Measurements from ENCODE around the gene NREP. TPM values are rescaled to one million over a fixed set of nuclear protein-coding genes. Genes with fewer than 3 reads are reported as not detected.

NREP gene
- total RNA-seq, 1 experiment from 2014 or later = 160 TPM

DNA sequence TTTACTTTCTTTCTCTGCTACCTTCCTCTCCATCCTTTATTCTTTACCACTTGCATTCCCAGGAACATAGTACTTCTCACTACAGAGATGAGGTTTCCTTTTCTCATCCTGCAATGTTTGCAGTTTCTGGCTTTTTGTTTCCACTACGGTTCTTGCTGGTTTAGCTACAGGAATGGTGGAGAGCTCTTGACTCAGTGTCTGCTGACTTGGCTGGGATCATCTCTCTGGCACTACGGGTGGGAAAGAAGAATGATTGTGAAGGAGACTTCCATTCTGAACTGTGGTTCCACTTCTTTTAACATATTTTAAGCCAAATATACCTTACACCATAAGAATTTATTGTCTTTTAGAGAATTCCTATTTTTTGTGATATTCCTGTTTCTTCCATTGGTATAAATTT is 65.1 kb downstream of the NREP start:
- Mint-ChIP-seq H3K27ac (no peak overlapping the region), H3K4me3 (no peak overlapping the region), H3K4me1 (peaks cover 23% of the 10 kb centered on the region), H3K27me3 (ENCODE audit: low read depth) (no peaks in the 10 kb centered on the region), H3K36me3 (no peaks in the 10 kb centered on the region), H3K9me3 (0 out of 2 replicates have a peak, but pooled peaks cover under 1% of the 10 kb centered on the region)
- CTCF ChIA-PET = interaction anchor here (0.8 kb wide), 1 partner anchor 21 kb away, joined by 3 read pairs; no protein-coding TSS in a partner anchor
- TF ChIP-seq, protein P1, sequence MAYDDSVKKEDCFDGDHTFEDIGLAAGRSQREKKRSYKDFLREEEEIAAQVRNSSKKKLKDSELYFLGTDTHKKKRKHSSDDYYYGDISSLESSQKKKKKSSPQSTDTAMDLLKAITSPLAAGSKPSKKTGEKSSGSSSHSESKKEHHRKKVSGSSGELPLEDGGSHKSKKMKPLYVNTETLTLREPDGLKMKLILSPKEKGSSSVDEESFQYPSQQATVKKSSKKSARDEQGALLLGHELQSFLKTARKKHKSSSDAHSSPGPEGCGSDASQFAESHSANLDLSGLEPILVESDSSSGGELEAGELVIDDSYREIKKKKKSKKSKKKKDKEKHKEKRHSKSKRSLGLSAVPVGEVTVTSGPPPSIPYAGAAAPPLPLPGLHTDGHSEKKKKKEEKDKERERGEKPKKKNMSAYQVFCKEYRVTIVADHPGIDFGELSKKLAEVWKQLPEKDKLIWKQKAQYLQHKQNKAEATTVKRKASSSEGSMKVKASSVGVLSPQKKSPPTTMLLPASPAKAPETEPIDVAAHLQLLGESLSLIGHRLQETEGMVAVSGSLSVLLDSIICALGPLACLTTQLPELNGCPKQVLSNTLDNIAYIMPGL (CRISPR knock-in tag; IDR thresholded peaks at IDR 0.05) = no peak
- DNase-seq (ENCODE audit: low spot score) (no peak), ATAC-seq (no peak)
- POLR2A ChIA-PET = no interaction called here

DNA sequence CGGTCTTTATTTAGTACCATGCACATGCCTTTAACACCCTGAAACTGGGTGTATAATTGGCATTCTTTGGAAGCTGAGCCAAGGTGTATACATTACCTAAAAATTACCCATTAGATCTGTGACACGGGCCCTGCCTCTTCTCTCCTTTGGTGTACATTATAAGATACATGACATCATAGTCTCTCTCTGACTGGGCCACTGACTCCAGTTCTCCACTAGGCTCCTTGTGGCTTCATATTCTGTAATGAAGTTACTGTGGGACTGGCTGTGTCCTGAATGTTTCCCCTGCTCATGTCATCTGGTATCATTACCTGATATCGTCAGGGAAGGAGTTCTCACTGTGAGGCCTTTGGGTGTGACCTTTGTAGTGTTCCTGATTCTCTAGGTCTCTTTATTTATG is 65.5 kb downstream of the NREP start:
- CTCF ChIA-PET = interaction anchor here (0.8 kb wide), 1 partner anchor 21 kb away, joined by 3 read pairs; no protein-coding TSS in a partner anchor
- H3K27ac Mint-ChIP-seq = no peak overlapping the region

DNA sequence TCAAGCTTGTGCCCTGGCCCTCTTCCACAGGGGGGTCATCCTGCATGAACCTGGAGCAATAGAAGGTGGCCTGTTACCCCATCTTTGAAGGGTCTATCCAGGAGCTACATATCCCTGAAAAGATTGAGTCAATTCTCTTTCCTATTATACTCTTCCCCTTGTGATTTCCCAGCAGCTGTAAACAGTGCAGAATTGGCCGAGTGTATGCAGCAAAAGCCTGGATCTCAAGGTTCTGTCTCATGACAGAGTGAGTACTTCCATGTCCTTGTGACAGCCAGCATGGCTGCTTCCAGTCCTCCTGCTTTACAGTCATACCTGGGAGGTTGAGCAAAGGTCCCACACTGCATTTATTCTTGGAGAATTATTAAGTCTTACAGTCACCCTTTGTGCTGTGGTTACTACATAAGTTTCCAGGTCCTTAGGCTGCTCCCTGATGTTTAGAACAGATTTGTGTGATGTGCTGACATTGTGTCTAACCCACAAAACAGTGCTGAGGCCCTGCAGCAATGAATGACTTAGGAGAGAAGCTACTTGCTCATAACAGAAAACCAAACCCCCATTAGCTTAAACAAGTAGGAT is 67.5 kb downstream of the NREP start:
- ChIA-PET POLR2A (no interaction called here), CTCF (no interaction called here)
- Mint-ChIP-seq H3K9me3 (0 out of 2 replicates have a peak, but pooled peaks cover 4% of the 10 kb centered on the region), H3K27ac (no peak overlapping the region), H3K27me3 (ENCODE audit: low read depth) (no peaks in the 10 kb centered on the region), H3K4me3 (no peak overlapping the region), H3K36me3 (no peaks in the 10 kb centered on the region), H3K4me1 (peaks cover 6% of the 10 kb centered on the region)
- TF ChIP-seq ZNF416 (CRISPR knock-in tag; IDR thresholded peaks at IDR 0.05) = no peak
- TF ChIP-seq MYBL2 (CRISPR knock-in tag; IDR thresholded peaks at IDR 0.05) = no peak
- no peak for TF ChIP-seq ZNF263 (CRISPR knock-in tag; IDR thresholded peaks at IDR 0.05; ENCODE audit: low read depth)
- no peak for TF ChIP-seq ETV6 (CRISPR knock-in tag; IDR thresholded peaks at IDR 0.05)
- TF ChIP-seq, protein P2, sequence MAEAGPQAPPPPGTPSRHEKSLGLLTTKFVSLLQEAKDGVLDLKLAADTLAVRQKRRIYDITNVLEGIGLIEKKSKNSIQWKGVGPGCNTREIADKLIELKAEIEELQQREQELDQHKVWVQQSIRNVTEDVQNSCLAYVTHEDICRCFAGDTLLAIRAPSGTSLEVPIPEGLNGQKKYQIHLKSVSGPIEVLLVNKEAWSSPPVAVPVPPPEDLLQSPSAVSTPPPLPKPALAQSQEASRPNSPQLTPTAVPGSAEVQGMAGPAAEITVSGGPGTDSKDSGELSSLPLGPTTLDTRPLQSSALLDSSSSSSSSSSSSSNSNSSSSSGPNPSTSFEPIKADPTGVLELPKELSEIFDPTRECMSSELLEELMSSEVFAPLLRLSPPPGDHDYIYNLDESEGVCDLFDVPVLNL (CRISPR knock-in tag; IDR thresholded peaks at IDR 0.05; ENCODE audit: borderline replicate concordance, low read depth) = no peak
- TF ChIP-seq, protein P3, sequence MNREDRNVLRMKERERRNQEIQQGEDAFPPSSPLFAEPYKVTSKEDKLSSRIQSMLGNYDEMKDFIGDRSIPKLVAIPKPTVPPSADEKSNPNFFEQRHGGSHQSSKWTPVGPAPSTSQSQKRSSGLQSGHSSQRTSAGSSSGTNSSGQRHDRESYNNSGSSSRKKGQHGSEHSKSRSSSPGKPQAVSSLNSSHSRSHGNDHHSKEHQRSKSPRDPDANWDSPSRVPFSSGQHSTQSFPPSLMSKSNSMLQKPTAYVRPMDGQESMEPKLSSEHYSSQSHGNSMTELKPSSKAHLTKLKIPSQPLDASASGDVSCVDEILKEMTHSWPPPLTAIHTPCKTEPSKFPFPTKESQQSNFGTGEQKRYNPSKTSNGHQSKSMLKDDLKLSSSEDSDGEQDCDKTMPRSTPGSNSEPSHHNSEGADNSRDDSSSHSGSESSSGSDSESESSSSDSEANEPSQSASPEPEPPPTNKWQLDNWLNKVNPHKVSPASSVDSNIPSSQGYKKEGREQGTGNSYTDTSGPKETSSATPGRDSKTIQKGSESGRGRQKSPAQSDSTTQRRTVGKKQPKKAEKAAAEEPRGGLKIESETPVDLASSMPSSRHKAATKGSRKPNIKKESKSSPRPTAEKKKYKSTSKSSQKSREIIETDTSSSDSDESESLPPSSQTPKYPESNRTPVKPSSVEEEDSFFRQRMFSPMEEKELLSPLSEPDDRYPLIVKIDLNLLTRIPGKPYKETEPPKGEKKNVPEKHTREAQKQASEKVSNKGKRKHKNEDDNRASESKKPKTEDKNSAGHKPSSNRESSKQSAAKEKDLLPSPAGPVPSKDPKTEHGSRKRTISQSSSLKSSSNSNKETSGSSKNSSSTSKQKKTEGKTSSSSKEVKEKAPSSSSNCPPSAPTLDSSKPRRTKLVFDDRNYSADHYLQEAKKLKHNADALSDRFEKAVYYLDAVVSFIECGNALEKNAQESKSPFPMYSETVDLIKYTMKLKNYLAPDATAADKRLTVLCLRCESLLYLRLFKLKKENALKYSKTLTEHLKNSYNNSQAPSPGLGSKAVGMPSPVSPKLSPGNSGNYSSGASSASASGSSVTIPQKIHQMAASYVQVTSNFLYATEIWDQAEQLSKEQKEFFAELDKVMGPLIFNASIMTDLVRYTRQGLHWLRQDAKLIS (CRISPR knock-in tag; IDR thresholded peaks at IDR 0.05; ENCODE audit: borderline replicate concordance) = no peak
- no peak for ATAC-seq
- no peak for DNase-seq (ENCODE audit: low spot score)

More for the DNA sequence above, 65.5 kb downstream of the NREP start:
- Mint-ChIP-seq H3K4me3 (no peak overlapping the region), H3K36me3 (no peaks in the 10 kb centered on the region), H3K27me3 (ENCODE audit: low read depth) (no peaks in the 10 kb centered on the region), H3K4me1 (peaks cover 21% of the 10 kb centered on the region), H3K9me3 (0 out of 2 replicates have a peak, but pooled peaks cover 4% of the 10 kb centered on the region)
- ATAC-seq (no peak), DNase-seq (ENCODE audit: low spot score) (no peak)
- POLR2A ChIA-PET = no interaction called here
- TF ChIP-seq, protein P4, sequence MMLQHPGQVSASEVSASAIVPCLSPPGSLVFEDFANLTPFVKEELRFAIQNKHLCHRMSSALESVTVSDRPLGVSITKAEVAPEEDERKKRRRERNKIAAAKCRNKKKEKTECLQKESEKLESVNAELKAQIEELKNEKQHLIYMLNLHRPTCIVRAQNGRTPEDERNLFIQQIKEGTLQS (CRISPR knock-in tag; conservative IDR thresholded peaks at IDR 0.05) = no peak
- TF ChIP-seq, protein P5, sequence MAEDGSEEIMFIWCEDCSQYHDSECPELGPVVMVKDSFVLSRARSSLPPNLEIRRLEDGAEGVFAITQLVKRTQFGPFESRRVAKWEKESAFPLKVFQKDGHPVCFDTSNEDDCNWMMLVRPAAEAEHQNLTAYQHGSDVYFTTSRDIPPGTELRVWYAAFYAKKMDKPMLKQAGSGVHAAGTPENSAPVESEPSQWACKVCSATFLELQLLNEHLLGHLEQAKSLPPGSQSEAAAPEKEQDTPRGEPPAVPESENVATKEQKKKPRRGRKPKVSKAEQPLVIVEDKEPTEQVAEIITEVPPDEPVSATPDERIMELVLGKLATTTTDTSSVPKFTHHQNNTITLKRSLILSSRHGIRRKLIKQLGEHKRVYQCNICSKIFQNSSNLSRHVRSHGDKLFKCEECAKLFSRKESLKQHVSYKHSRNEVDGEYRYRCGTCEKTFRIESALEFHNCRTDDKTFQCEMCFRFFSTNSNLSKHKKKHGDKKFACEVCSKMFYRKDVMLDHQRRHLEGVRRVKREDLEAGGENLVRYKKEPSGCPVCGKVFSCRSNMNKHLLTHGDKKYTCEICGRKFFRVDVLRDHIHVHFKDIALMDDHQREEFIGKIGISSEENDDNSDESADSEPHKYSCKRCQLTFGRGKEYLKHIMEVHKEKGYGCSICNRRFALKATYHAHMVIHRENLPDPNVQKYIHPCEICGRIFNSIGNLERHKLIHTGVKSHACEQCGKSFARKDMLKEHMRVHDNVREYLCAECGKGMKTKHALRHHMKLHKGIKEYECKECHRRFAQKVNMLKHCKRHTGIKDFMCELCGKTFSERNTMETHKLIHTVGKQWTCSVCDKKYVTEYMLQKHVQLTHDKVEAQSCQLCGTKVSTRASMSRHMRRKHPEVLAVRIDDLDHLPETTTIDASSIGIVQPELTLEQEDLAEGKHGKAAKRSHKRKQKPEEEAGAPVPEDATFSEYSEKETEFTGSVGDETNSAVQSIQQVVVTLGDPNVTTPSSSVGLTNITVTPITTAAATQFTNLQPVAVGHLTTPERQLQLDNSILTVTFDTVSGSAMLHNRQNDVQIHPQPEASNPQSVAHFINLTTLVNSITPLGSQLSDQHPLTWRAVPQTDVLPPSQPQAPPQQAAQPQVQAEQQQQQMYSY (CRISPR knock-in tag; IDR thresholded peaks at IDR 0.05) = no peak
- no peak for TF ChIP-seq NFATC4 (CRISPR knock-in tag; IDR thresholded peaks at IDR 0.05)
- no peak for TF ChIP-seq ZNF219 (CRISPR knock-in tag; IDR thresholded peaks at IDR 0.05; ENCODE audit: borderline replicate concordance)

Measured in WTC11 (cell line).